Stimulated activated CD8-positive, alpha-beta memory T cell treated with anti-CD3 and anti-CD28 coated beads, Interleukin-7, amount 100 ng/mL, for 1 hour (primary cell): ENCODE measurements around the gene RADIL.
A peak's percentile ranks its signal among the peaks of the same experiment; 100 is the strongest.

Experiments
- DNase-seq, 2 donors: peaks; one replicate each; pipeline ENCODE4 v3.0.0-alpha.2; 2020; ENCODE audit warnings: low read depth in 2 of 2

The RADIL gene

DNA sequence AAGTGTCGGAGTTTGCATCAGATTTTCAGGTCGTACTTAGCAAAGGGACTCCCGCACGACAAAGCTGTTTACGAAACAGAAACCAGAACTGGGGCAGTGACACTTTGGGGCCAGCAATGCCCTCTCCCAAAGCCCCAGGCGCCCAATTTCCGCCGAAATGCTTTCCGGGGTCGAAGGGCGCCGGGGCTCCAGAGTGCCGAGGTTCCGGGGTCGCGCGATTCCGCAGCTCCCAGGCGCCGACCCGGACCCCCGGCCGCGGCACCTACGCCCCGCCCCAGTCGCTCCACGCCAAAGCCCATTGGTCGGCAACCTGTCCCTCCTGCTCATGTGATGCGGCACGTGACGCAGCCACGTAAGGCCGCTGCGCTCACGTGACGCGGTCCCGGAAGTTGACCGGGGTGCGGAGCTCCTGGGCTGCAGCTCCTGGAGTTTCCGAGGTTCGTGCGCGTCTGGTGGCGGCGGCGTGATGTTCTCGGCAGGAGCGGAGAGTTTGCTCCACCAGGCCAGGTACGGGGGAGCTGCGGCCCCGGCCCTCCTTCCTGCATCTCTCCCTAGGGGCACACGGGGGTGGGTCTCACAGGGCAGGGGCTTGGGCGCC is 108.2 kb downstream of the RADIL start, which contains the start of gene AP5Z1:
TSS of gene AP5Z1 (plus strand) at position 374 of the 598 bp plus-strand sequence. CDS start at position 467, 93 bp downstream.
- DNase-seq = peak; percentile 87

DNA sequence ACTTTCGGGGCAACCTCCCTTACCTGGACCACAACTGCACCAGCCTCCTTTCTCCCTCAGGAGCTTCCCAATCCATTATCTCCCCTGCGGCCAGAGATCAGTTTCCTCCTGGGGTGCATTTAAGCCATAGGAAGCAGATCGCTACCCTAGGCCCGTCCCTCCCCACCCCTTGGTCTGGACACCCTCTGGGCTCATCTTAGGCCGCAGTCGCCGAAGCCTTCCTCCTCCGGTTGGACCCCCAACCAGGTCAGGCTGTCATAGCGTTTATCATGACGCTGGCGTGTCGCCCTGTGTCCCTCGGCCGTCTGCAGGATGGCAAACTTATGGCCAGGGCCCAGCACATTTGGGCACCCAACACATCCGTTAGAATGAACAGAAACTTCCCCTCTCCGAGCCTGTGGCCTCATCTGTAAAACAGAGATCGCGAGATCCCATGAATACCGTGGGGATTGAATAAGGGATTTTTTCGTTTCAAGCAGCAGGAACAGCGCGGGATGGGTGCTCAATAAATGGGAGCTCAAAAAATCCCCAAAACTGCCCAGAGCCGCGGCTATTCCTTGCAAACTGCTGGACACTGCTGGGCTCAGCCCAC is 108.8 kb downstream of the RADIL start:
- DNase-seq = no peak

DNA sequence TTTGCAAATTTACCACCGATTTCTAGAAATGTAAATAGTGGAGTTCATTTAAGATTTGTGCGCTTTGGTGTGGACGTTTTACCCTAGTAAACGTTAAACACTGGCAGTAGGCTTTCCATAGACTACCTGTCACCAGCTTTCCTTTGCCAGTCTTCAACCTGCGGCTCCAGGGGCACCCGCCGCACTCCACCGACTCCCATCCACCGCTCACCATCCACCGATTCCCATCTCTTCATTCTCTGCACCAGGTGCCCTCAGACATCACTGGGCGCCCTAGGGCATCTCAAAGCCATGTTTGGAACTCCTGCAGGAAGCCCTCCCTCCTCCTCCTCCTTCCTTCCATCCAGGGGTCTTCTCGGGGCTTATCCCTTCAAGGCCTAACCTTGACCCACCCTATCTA is 109.5 kb downstream of the RADIL start:
- DNase-seq = no peak

DNA sequence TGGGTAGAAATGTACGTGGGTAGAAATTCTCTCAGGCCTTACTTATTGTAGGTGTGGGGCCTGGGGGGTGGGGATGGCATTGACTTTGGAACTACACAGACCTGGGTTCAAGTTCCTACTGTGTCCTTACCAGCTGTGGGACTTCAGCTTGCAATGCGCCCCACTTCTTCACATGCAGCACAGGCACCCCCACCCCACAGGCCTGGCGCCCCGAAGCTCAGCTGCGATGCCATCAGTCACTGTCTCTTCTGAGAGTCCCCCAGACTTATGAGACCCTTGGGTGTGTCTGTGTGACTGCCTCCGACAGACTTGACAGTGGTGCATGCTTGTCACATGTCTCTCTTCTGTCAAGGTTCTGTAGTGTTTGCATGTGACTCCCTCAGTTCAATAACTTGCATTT is 111.2 kb downstream of the RADIL start:
- DNase-seq = no peak

DNA sequence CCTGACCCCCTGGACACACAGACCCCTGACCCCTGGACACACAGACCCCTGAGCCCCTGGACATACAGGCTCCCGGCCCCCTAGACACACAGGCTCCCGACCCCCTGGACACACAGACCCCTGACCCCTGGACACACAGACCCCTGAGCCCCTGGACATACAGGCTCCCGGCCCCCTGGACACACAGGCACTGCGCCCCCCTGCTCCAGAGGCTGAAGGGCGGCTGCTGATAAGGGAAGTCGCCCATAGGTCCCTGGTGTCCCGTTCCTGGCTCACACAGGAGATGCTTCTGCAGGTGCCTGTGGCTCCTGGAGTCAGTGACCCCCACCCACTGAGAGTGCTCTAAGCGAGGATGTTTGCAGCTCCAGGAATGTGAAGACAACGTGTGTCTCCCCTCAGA is 111.8 kb downstream of the RADIL start:
- no peak for DNase-seq

DNA sequence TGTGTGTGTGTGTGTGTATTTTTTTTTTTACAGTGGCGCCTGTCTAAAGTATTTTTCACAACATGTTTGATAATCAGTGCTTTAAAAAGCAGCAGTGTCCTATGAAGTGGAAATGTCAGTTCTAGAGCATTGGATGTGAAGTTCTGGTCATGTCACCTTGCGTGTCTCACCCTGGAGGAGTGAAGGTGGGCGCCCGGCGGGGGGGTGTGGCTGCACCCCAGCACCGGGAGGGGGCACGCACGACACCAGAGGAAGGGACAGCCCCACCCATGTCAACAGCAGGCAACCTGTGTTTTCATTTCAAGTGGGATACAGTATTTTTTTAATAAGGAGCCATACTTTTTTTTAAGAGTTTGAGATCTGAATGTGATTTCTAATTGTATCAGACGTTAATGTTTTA is 112.6 kb downstream of the RADIL start:
- no peak for DNase-seq

DNA sequence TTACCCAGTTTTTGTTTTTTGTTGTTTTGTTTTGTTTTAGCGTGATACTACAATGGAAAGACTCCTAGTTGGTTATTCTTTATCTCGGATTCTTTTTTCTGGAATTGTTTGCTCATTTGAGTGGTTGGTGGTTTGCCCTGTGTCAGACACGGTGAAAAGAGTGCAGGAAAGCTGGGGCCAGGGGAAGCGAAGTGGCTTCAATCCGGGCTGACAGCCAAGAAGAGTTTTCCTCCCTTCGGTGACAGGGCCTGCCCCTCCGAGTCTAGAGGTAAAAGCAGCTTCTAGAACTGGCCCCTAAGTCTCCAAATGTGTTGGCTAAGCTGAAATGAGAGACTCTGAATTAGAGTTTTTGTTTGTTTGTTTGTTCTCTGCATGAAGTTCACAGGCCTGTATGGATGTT is 113.8 kb downstream of the RADIL start:
- no peak for DNase-seq

DNA sequence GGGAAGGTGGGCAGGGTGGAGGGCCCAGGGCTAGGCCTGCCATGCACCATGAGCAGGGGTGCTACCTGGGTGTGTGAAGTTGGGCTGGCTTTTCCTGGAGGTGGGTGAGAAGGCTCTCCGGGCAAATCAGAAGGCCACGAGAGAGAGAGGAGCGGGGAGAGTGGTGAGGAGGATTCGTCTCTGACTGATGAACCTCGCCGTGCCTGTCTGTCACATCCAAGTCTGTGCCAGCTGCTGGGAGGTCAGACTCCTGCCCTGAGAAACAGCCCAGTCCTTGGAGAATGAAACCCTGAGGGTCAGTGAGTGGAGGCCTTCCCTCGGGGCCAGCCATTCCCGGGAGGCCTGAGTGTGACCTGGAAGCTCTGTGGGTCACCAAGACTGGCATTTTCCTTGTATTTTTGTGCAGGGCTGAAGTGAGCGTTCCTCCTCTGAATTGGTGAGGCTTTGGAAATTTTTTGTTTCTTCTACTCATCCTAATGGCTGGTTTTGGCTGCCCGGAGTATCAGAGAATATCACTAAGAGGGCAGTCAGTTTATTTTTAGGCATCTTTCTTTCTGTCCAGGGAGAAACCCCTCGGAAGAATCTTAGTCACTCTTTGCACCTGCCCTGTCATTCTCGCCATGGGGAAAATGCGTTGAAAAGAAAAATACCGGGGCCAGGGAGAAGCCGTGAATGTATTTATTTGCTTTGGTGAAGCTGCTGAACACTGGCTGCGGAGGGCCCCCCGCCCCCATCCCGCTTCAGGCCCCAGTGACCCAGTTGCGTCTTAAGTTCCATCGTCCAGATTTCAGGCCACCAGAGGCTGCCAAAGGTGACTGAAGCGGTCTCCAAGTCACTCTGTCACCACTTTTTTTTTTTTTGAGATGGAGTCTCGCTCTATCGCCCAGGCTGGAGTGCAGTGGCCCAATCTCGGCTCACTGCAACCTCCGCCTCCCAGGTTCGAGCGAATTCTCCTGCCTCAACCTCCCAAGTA is 114.6 kb downstream of the RADIL start:
- DNase-seq = no peak

DNA sequence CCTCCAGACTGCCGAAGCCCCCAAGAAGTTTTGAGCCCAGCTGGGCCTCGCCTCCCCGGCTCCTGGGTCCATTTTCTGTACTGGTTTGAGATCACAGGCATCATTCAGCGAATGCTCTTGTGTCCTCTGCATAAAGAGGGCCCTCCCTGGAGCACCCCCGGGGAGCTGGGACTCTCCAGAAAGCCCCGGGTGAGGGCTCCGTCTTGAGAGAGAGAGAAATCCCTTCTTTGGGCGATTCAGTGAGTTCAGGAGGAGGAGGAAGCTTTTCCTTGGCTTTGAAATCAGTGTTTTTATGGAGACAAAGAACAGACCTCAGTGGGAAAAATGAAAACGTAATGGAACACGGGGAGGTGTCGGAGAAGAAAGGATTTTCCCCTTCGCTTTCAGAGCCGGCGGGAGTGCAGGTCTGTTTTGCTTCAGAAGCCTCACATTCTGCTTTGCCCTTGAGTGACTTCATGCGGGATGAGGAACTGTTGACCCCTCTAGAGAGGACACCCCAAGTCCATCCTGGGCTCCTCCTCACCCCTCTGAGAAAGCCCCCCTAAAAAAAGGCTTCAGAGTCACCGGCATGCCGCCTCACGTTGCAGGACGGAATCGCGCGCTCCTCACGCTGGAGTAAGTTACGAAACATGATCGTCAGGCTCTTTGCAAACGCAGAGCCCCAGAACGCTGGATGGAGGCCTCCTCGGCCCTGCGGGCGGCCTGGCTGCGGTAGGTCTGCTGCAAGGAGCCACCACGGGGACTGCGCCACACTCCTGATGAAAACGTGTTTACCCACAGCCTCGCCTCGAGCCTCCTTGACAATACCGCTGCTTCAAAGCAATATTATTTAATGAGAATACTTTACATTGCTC is 116.6 kb downstream of the RADIL start:
- DNase-seq = no peak

DNA sequence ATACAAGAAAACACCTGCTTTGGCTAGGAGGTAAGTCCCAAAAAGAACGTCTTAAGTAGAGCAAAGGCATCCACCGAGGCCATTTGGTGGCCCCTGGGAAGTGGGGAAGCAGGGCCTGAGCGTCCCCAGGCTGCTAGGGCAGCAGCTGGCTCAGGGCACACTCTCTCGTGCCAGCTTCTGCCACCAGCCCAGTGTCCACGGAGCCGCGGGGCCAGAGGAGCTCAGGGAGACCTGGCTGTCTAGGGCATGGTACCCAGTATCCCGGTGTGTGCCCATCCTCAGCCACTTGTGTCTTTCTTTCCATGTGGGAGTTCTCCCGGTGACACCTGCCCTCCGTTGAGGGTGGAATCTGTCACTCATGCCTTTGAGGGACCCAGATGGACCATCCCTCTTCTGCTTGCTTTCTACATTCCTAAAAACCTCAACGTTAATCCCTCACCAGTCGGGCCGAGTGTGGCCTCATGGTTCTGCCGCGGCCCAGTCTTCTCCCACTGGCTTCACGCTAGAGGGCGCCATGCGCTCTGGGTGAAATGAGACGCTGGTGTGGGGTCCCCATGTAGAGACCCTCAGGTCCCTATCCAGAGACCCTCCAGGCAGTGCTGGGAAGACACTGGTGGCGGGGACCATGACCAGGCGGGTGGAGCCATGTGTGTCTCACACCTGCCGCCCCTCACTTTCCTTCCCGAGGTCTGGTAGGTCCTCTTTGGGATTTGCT is 117.6 kb downstream of the RADIL start:
- no peak for DNase-seq

DNA sequence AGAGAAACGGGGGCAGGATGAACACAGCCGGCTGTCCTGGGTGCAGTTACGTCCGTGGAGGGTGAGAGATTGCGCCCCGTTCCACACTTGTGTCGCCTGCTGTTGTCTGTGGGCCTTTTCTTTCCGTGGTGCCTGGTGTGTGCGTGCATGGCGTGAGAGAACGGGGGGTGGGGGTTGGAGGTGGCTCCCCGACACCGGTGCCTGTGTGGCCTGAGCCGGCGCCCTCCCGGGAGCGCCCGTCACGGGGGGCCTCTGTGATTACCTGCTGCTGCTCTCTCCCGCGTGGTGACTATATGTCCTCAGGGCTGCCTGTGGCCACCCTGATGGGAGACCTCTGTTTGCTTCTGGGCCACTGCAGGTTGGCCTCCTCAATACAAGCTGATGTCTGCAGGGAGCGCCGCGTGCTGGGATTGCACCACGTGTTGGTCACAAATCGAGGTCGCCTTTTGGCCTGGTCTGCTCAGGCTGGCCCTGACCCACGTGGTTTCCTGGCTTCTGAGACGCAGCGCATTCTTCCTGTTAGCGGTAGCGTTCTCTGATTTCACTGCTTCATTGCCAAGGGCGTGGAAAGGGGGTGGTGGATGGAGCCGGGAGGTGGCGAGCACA is 119.0 kb downstream of the RADIL start:
- DNase-seq = no peak

DNA sequence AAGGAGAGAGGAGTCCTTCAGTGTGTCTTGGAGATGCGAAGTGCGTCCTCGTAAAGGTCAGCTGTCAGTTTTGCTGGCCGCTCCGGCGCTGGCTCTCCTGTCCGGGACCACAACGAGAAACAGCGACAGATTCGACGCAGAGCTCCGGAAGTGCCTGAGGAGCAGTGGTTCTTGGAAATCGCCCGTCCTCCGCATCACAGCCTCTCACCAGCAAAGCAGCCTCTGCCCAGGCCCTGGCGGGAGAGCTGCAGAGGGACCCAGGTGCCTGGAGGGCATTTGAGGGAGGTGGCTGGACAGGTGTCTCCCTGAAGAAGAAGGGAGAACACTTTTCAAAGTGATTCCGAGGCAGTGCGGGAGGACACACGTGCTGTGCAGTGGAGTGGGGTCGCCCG is 119.7 kb downstream of the RADIL start:
- DNase-seq = no peak

DNA sequence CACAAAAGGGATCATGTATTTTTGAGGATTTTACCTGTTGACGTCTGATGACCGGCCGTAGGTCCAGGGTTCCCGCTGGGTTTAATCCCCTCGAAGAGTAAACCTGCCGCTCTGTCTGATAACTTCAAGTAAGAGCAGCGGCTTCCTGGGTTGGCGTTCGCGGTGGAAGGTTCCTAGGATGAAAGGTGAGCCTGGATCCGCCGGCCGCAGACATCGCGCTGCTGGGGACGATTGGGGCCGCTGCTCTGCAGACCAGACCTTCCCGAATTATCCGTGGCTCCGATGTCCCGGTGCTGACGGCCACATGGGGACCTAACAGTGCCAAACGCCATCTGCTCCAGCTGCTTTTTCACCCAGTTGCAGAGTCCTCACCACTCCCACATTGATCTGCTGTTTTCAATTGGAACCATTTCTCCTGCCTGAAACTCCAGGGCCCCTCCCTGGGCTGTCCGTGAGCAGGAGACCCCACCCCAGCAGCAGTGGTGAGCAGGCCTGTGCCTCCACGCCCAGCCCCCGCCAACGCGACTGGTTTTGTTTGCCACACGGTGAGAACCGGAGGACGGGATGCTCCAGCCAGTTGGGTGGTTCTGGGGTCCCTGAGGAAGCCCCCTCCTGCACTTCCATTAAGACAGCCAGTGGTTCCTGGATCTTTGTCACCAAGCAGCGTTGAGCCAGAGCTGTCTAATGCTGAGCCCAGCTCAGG is 120.3 kb downstream of the RADIL start:
- no peak for DNase-seq

DNA sequence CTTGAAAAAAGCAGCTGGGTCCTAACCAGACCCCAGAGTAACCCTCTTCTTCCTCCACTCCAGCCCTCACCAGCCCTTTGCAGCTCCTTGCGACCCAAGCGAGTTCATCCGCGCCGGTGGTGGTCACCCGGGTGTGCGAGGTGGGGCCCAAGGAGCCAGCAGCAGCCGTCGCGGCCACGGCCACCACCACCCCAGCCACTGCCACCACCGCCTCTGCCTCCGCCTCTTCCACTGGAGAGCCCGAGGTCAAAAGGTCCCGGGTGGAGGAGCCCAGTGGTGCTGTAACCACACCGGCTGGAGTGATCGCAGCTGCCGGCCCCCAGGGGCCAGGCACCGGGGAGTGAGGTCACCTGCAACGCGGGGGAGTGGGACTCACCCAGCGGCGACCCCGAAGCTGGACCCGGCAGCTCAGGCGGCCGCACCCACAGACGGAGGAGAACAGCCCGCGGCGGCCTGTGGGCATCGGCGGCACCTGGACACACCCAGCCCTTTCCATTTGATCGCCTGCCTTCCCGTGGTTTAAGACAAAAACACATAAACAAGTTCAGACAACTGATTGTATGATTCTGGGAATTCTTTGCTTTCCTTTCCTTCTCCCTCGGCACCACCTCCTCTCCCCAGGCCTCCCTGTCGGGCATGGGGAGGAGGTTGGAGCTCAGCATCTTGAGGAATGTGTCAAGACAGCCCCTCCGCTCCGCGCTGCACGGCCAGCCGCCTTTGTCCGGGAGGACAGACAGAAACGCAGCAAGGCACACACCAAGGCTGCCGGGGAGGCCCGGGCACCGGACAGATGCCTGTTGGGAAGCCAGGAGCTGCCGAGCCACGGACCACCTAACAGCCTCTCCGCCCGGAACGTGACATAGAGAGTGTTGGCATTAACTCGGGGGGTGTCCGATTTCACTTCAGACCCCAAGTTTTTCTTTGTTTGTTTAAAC is 121.1 kb downstream of the RADIL start:
- no peak for DNase-seq

DNA sequence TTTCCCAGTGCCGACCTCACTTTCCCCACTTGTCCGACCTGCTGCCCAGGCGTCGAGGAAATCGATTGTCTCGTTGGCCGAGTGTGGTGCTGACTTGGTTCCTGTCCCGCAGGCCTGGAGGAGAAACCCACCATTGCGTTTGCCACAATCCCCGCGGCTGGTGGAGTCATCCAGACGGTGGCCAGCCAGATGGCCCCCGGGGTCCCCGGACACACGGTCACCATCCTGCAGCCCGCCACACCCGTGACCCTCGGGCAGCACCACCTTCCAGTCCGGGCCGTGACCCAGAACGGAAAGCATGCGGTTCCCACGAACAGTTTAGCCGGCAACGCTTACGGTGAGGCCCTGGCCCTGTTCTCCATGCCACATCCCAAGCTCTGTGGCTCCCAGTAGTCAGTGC is 122.6 kb downstream of the RADIL start:
- no peak for DNase-seq

DNA sequence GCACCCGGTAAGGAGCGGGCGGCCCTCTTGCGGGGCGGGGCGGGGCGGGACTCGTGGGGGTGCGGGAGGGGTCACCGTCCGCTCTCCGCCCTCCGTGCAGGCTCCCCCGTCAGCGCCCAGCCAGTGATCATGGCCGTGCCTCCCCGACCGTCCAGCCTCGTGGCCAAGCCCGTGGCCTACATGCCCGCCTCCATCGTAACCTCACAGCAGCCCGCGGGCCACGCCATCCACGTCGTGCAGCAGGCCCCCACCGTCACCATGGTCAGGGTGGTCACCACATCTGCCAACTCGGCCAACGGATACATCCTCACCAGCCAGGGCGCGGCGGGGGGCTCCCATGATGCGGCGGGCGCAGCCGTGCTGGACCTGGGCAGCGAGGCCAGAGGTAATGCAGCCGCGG is 124.3 kb downstream of the RADIL start:
- no peak for DNase-seq

DNA sequence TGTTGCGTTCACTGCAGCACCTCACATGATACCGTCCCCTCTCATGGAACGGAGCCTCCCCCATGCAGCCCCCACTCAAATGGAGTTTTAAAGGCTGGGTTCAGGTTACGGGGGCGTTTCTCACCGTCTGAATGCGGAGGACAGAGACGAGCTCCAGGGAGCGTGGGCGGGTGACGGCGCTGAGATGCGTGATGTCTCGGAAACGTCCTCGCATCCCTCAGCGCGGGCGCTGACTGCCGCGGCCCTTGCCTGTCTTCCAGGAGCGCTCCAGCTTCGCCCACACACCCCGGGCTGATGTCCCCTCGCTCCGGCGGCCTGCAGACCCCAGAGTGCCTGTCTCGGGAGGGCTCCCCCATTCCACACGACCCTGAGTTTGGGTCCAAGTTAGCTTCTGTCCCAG is 124.7 kb downstream of the RADIL start:
- DNase-seq = no peak

DNA sequence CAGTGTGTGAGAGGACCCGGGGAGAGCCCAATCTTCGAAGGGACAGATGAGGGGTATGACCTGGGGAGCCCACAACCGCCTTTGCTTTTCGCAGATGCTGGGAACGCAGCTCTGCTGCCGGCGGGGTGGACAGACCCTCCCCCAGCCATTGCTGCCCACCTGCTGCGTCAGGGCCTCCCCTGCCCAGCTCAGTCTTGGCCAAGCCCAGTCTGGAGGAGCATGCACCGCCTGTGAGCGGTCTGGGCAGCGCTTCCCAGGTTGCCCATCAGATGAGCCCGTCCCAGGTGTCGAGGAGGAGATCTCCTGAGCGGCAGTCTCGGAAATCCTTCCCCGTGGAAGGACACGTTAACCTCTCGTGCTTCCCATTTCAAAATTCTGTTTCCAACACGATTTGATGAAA is 125.4 kb downstream of the RADIL start:
- no peak for DNase-seq

DNA sequence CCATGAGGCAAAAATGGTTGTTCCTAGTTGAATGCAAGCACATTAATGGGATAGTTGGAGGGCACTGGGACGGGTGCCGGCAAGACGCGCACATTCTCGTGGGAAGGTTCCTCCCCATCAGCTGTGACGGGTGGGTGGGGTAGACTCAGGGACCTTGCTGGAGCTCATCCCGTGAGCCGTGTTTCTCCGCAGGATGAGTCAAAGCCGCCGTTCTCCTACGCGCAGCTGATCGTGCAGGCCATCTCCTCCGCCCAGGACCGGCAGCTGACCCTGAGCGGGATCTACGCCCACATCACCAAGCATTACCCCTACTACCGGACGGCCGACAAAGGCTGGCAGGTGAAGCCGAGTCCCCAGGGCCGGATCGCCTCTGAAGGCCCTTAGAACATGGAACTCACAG is 128.5 kb downstream of the RADIL start:
- no peak for DNase-seq
